ENCODE results near the gene OXLD1.

OXLD1 gene

DNA sequence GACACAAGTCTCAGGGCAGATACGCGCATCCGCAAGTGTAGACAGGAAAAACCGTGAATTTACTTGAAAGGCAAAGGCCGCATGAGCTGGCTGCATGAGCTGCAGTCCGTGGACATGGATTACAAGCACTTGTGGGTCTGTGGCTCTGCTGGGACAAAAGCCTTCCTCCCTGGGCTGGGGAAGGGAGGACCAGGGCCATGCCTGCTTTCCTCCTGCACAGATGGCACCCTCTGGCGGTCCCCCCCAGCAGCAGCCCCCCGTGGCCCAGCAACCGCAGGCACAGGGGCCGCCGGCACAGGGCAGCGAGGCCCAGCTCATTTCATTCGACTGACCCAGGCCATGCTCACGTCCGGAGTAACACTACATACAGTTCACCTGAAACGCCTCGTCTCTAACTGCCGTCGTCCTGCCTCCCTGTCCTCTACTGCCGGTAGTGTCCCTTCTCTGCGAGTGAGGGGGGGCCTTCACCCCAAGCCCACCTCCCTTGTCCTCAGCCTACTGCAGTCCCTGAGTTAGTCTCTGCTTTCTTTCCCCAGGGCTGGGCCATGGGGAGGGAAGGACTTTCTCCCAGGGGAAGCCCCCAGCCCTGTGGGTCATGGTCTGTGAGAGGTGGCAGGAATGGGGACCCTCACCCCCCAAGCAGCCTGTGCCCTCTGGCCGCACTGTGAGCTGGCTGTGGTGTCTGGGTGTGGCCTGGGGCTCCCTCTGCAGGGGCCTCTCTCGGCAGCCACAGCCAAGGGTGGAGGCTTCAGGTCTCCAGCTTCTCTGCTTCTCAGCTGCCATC is 35.1 kb upstream of the OXLD1 start:
- DNase-seq, result no peak

DNA sequence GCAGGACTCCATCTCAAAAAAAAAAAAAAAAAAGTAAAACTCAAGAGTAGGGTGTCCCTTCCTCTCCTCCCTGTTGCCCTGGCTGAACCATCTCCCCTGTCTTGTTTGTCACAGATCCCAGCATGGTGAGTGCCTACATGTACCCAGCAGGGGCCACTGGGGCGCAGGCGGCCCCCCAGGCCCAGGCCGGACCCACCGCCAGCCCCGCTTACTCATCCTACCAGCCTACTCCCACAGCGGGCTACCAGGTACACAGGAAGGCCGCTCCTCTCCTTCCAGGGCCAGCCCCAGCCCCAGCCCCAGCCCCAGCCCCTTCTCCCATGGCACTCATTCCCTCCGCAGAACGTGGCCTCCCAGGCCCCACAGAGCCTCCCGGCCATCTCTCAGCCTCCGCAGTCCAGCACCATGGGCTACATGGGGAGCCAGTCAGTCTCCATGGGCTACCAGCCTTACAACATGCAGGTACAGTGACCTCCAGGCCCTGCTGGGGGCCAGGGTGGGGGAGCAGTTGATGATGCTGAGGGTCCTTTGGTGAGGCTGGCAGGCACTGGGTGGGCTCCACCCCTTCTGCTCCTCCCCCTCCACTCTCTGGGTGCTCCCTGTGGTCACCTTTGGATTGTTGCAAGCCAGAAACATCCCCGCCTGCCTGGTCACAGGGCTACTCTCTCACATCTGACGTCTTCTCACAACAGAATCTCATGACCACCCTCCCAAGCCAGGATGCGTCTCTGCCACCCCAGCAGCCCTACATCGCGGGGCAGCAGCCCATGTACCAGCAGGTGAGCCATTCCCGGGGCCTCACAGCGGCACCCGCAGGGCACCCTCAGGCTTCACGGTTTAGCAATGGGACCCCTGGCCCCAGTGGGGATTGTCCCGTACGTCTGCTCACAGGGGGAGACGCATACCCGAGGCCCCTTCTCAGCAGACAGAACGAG is 34.2 kb upstream of the OXLD1 start:
- DNase-seq, result no peak

DNA sequence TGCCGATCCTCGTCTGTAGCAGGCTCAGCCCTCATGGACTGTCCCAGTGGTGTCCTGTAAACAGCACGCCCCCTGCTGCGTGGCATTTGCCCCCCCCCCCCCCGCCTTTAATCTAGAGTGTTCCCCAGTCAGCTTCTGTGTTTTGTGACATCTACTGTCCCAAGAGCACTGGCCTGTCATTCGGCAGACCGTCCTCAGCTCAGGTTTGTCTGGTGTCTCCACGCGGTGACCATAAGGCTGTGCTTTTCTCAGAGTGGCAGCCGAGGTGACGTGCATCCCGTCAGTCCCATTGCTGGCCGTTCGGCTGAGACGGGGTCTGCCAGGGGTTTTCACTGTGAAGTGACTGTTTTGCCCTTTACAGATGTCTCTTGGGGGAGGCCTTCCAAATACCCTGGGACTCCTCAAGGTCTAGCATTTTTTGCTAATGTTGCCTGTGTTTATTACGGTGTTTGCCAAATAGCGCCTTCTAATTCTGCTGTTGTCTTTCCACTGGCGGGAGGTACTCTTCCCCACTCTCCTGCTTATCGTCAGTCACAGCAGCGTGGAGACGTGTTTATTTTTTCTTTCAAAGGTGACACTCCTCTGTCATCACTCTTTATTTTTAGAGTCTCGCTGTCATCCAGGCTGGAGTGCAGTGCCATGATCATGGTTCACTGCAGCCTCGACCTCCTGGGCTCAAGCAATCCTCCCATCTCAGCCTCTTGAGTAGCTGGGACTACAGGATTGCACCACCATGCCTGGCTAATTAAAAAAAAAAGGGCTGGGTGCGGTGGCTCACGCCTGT is 31.0 kb upstream of the OXLD1 start:
- no peak for DNase-seq

DNA sequence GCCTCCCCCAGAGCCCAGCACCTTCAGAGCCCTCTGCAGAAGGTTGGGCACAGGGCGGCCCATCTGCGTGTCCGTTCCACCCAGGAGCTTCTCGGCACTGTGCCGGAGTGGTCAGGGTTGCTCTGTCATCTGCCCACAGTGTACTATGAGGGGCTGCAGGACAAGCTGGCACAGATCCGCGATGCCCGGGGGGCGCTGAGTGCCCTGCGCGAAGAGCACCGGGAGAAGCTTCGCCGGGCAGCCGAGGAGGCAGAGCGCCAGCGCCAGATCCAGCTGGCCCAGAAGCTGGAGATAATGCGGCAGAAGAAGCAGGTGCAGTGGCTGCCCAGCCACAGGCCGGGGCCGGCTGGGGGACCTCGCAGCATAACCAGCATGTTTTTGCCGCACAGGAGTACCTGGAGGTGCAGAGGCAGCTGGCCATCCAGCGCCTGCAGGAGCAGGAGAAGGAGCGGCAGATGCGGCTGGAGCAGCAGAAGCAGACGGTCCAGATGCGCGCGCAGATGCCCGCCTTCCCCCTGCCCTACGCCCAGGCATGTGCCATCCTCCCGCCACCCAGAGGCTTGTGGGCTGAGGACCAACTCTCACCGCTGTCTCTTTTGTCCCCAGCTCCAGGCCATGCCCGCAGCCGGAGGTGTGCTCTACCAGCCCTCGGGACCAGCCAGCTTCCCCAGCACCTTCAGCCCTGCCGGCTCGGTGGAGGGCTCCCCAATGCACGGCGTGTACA is 30.0 kb upstream of the OXLD1 start:
- no peak for DNase-seq

DNA sequence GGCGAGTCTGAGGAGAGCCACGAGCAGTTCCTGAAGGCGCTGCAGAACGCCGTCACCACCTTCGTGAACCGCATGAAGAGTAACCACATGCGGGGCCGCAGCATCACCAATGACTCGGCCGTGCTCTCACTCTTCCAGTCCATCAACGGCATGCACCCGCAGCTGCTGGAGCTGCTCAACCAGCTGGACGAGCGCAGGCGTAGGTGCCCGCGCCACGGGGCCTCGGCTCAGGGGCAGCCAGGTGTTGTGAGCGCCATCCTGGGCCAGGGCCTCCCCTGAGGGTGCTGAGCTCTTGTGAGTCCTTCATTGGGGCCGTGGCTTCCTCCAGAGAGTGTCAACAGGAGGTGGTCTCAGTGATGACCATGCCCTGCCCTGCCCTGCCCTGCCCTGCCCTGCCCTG is 29.4 kb upstream of the OXLD1 start:
- no peak for DNase-seq

DNA sequence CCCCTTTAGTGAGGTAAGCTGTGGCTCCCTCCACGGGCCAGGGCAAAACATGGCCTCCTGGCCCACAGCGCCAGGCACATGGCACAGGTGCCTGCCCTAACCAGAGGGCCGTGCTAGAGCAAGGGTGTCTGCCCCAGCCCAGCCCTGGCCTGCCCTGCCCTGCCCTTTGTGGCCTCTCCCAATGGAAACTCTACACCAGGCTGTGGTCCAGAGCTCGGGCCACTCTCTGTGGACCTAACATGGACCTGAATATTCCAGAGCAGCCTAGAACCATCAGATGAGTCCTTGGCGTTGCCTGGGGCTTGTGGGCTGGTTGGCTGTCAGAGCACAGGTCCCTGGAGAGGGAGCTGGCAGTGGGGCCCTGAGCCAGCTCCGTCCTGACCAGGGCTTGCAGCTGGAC is 28.8 kb upstream of the OXLD1 start:
- no peak for DNase-seq

DNA sequence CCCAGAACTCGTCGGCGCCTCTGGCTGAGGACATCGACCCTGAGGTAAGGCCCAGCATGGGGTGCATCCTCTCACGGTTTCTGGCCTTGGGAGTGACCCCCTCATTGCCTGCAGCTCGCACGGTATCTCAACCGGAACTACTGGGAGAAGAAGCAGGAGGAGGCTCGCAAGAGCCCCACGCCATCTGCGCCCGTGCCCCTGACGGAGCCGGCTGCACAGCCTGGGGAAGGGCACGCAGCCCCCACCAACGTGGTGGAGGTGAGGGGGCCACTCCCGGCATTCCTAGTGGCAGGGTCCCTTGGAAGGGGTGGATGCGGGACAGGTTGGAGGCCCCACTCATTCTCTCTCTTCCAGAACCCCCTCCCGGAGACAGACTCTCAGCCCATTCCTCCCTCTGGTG is 28.4 kb upstream of the OXLD1 start:
- DNase-seq, result no peak

DNA sequence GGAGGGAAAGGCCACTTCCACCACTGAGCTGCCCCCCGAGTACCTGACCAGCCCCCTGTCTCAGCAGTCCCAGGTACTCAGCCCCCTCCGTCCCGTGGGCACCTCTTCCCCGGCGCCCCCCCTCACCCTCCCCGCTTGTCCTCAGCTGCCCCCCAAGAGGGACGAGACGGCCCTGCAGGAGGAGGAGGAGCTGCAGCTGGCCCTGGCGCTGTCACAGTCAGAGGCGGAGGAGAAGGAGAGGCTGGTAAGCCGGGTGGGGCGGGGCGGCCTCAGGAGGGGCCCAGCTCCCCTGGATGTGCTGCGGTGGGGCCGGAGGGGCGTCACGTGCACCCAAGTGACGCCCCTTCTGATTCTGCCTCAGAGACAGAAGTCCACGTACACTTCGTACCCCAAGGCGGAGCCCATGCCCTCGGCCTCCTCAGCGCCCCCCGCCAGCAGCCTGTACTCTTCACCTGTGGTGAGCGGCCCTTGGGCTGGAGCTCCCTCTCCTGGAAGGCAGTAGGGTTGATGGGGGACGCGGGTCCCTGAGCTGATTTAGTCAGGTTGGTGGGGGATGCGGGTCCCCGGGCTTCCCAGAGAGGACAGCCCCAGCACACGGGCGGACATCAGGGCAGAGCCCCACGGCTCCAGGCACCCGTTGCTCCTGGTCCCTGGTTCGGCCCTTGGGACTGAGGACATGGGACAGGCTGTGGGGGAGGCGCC is 27.3 kb upstream of the OXLD1 start:
- no peak for DNase-seq

DNA sequence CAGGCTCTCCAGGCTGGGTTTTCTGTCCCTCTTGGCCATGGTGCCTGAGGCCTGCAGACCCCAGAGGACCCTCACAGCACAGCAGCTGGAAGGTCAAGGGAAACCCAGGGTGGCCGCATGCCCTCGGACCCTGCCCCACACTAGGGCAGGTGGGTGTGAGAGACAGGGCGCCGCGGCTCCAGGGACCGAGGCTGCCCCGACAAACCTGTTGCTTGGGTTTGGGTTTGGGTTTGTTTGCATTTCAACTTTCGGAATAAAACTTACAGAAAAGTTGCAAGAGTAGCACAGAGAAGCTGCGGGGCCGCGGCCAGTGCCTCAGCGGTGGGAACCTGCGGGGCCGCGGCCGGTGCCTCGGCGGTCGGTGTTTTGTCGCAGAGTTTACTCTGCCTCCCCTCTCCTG is 25.2 kb upstream of the OXLD1 start:
- DNase-seq, result no peak

DNA sequence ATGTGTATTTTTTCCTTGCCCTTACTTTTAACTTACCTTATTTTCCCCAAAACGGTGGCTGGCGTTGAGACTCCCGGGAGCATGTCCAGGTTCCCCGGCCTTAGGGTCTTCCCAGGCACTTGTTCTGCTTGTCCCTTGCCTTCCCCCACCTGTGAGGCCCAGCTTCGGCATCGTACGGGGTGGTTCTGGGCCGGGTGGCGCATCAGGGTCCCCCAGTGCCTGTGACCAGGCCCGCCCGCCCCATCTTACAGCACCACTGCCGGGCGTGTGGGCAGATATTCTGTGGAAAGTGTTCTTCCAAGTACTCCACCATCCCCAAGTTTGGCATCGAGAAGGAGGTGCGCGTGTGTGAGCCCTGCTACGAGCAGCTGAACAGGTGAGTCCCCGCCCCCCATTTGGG is 24.8 kb upstream of the OXLD1 start:
- no peak for DNase-seq

DNA sequence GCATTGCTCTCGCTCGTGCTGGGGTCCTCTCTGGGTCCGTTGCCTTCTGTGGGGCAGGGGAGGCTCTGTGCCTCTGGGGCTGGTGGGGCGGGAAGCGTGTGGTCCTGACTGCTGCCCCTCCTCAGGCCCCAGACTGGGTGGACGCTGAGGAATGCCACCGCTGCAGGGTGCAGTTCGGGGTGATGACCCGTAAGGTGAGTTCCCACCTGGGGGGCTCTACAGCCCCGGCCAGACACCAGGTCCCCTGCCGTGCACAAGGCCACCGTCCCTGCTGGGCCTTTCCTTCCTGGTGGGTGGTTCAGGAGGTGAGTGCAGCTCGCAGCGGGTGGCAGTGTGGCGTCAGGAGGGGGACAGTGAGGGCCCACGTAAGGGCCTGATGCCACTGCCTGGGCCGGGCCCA is 24.1 kb upstream of the OXLD1 start:
- DNase-seq, result no peak

DNA sequence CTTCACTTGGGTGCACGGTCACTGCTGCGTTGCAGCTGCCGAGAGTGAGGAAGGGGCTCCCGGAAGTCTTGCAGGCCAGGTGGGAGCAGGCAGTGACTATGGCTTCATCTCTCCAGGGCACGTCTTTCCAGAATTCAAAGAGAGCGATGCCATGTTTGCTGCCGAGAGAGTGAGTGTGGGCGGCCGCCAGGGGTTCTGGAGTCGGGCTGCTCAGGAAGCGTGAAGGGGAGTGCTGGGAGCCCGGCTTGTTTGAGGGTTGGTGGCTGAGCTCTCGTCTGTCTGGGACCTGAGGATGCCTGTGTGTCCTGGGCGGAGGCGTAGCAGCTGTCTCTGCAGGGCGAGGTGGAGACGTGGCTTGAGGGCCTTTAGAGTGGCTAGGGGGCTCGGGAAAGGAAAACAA is 23.7 kb upstream of the OXLD1 start:
- DNase-seq, result no peak

DNA sequence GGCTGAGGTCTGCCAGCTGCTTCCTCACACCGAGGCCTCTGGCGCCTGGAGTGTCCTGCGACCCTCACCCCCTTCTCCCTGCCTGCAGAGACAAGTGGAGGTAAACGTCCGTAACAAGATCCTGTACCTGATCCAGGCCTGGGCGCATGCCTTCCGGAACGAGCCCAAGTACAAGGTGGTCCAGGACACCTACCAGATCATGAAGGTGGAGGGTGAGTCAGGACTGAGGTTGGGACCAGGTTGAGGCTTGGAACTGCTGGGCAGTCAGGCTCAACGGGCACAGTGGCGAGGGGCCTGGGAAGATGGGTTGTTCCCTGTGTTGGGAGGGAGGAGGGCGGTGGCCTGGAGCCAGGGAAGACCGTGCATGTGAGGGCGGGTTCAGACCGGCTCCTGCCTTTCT is 22.2 kb upstream of the OXLD1 start:
- DNase-seq, result no peak

DNA sequence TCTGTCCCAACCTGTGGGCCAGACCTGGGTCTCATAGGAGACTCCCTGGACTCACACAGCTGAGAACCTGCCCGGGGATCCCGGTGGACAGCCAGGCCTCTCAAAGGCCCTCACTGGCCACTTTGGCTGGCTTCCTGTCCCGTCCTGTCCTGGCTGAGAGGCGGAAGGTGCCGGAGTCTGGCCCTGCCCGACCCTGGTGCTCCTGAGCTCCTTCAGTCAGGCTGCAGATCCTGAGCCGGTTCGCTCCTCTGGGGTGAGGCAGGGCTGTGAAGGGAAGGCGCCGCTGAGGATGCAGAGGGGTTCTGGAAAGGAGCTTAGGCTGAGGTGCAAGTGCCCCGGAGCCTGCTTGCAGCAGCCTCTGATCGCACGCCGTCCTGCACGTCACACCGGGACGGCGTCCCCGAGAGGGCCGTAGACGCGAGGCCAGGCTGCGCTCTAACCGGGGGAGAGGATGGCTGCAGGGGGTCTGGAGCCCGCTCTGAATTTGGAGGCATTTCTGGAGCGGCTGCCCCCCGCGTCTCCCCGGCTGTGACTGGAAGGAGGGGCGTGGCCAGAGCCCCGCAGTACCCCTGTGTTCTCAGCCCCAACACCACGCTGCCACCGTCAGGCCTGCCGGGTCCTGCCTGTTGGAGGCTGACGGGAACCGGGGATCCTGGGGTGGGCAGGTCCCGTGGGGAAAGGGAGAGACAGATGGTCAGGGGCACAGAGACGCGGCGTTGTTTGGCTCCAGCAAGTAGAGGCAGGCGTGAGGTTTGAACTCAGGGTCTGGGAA is 21.6 kb upstream of the OXLD1 start:
- no peak for DNase-seq

DNA sequence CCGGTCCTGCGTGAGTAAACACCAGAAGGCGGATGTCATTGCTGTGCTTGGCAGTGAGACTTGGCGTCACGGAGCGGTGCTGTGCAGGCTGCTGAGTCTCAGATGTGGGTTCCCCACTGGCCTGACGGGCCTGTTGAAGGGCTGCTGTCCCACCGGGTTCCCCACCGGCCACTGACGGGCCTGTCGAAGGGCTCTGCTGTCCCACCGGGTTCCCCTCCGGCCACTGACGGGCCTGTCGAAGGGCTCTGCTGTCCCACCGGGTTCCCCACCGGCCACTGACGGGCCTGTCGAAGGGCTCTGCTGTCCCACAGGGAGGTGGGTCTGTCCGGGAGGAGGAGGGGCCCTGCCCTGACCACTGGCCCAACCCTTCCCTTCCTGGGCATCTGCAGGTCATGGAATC is 20.2 kb upstream of the OXLD1 start:
- DNase-seq, result no peak

DNA sequence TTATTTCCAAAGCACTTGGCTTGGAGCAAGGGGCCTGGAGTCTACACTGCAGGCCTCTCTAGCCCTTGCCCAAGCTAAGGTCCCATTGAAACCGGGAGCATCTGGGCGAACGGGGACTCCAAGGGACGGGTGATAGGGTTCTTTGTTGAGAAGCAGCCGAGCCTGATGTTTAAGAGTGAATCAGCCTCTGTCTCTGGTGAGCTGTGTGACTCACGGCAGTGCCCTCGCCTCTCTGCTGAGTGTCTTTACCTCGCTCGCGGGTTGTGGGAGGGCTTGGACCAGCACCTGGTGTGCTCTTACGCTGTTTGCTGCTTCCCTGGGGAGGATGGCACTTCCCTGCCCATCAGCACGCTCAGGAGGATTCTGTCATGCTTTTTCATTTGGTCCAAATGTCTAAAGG is 18.7 kb upstream of the OXLD1 start:
- no peak for DNase-seq

DNA sequence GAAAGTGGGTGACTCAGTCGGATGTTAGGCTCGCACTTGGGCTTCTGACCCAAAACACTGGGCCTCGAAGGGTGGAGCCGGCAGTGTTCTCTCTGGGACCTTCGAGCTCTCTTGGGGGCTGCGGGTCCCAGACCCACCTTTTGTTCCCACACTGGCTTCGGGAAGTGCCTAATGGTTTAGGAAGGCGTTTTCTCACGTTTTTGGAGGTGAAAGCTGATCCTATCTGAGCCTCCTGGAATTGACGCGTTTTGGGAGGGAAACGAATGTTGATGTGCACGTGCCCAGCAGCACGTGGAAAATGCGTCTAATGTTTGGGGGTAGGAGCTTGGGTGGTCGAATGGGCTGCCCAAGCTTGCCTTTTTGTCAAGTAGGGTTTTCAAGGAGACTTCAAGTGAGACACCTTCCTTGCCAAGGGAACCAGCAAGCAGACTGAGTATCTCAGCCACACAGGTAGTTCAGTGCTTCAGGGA is 18.1 kb upstream of the OXLD1 start:
- DNase-seq, result no peak

DNA sequence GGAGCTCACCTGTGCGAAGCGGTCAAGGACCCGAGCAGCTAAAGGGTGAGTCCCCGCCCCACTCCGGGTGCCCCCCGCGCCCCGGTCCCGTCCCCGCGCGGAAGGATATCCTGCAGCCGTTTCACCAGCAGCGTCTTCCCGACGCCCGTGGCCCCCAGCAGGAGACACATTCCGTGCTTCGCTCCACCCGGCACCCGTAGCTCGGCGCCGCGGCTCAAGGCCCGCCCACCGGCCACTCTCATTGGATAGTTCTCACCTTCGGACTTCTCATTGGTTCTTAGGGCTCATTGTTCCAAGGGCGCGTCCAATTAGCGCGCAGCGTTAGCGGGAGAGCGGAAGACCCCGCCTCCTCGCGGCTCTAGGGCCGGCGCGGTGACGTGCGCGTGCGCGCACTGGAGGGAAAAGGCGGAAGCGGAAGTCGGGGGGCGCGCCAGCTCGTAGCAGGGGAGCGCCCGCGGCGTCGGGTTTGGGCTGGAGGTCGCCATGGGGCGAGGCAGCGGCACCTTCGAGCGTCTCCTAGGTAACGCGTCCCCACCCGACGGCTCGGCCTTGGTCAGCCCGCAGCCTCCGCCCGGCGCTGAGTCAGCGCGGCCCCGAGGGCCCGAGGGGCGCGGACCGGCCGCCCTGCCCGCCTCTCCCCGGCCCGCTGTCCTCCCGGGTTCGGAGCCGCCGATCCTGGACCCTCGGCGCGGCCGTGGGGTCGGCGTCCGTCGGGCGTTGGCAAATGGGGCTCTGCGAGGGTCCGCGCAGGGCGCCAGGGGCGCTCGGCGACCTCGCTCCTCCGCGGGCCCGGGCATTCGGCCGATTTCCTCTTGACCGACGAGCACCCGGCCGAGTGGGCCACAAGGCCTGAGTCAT is 17.4 kb upstream of the OXLD1 start, which contains the start of the genes ARL16 and HGS:
Gene ARL16, minus strand, starts transcription at position 214 of the 858 bp plus-strand sequence. Its CDS starts 44 bp downstream, at position 170.
Gene HGS, plus strand, starts transcription at position 428 of the 858 bp plus-strand sequence. Its CDS starts 56 bp downstream, at position 484.
- peak; percentile 98 for DNase-seq

DNA sequence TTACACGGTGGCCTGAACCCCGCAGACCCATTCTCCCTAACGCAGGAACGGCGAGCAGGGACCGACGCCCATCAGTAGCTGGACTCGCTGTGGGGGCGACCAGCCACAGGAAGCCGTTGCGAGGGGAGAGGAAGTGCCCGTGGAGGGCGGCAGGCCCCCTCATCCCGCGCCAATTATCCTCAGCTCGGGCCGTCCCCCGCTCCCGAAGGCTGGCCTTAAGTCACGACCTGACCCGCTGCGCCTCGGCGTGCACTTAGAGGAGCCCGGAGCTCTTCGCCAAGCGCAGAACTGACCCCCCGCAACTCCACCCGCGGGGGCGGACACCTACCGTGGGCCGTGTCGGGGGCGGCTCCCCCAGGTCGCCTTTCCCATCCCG is 16.8 kb upstream of the OXLD1 start:
- DNase-seq, result no peak

Data from NCI-H2227 treated with DMSO at 0.1 percent for 48 hours (cell line).